GM04504 (cell line): Measurements from ENCODE around the gene EDEM3.
"Not testable (repeated sequence)": the region's sequence is repeated elsewhere in the genome, so short reads cannot be mapped to it uniquely, and the experiment has no call there.

Source experiments
- DNase-seq: peaks from one replicate; pipeline ENCODE4 v3.0.0-alpha.2; 2012; ENCODE audit warnings: low read depth

EDEM3 gene

GRCh38 chr1:184754476-184755225 is at the start of gene EDEM3:
EDEM3 (minus strand) TSS chr1:184754858; CDS start chr1:184754646, 212 bp downstream.
- DNase-seq = peak; percentile 99

DNA sequence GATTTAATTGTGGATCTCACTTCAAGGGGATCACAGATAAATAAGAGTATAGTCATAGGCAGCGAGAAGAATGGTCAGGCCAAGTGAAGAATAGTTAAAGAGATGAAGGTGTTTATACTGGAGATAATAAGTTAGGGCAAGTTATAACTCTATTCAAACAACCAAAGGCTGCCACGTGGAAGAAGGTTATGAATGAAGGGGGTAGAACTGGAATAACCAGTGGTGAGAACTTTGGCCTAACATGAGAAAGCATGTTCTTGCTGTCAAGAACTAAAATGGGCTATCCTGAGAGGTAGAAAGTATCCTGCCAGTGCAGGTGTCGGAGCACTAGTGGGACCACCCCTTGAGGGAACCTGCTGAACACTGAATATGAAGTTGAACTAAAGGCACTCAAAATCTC is 49.6 kb upstream of the EDEM3 start:
- DNase-seq = no peak

DNA sequence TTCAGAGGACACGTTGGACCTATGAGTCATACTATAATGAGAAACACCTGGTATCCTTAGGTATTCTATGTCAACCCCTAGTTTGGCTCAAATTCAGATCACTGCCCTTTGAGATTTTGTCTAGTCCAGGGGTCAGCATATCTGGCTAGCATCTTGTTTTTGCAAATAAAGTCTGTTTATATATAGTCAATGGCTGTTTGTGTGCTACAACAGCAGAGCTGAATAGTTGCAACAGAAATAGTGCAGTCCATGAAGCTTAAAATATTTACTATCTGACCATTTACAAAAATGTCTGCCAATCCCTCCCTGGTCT is 48.5 kb upstream of the EDEM3 start:
- DNase-seq = no peak

GRCh38 chr1:184802354-184803179 is 47.9 kb upstream of the EDEM3 start:
- DNase-seq = no peak

- peak; percentile 58 for DNase-seq
Observed at GRCh38 chr1:184801503-184801902, 46.8 kb upstream of the EDEM3 start.

- DNase-seq = no peak
Observed at GRCh38 chr1:184800876-184801275, 46.2 kb upstream of the EDEM3 start.

- no peak for DNase-seq
Observed at GRCh38 chr1:184793967-184794366, 39.3 kb upstream of the EDEM3 start.

DNA sequence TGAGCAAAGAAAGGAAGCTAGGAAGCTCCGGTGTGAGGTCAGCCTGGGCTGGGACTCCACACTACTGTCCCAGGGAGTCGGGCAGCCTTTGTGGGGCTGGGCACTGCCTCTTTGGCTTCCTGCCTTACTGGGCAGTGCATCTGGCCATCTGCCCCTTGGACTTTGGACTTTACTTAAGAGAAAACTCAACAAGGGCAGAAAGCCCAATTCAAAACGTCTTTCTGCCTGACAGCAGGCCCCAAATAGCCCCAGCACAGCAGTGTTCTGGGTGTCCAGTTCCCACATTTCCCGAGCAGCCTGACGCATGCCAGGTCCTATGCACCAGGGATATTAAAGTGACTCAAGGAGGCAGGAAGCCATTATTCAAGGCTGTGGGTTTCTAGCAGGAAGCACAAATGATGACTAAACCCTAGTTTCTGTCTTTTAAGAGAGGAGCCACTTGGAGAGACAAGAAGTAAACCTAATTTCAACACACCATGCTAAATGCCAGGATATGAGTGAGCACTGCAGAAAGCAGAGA is 37.9 kb upstream of the EDEM3 start:
- peak; percentile 98 for DNase-seq

DNA sequence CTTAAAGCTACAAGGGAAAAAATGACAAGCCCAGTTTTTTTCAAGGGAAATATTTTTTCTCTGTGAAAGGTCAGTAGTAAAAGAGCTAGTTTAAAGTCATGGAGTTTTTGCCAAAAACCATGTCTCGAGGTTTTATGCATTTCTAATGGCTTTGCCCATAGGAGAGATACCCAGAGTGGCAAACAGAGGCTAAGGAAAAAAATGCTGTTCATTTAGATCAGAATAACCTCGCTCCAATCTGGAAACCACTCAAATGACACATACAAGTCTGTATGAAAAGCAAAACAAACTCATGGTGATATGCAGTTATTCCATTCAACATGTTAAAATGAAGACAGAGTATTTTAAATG is 36.9 kb upstream of the EDEM3 start:
- DNase-seq = no peak

DNA sequence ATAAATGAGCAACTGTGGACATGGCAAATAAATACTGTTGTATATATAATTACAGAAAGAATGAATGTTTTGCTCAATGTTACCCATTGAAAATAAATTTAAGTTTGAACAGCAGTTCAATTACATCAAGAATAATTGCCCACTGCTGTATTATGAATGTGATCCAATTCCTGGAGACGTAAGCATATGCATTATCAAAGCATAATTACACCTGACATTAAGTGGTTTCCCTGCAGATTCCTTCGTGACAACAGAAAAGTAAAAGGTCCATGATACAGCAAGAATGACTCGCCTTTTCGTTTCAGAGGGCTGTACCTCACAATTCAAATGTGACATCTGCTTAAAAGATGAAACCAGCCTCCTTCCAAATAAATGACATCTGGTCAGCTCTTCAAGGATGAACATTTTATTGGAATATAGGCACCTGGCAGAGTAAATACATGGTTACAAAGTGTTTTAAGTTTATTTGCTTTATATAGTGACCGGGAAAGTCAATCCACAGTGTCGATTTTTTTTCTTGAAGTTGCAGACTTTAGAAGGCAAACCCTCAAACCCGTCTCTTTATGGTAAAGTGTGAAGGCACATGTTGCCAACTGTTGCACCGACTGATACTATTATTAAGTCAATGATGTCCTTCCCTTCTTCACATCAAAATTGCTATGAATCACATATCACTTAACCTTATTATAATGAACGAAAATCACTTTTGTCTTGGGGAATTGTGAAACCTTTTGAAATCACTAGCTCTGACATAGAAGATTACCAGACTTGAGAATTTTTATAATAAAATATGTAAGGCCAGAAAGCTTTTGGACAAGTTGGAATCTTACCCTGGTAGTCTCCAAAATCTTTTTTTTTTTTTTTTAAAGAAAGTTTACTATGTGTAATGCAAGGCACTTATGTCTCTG is 36.2 kb upstream of the EDEM3 start:
- DNase-seq = no peak

DNA sequence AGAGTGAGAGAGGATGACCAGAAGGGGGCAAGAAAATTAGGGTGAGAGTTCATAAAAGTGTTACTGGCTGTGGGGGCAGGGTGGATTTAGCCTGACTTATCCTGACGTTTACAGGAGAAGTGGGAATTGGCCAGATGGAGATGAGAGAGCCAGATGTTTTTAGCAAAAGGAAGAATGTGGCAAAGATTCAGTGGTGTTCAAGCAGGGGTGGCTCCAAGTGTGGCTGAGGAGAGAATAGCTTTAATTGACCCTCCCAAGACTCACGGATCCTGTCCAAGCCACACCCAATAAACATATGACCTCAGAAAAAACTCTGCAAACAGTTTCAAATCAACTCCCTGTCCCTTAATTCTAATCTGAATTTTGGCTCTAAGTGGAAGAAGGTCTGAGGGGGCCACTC is 35.2 kb upstream of the EDEM3 start:
- DNase-seq = no peak

DNA sequence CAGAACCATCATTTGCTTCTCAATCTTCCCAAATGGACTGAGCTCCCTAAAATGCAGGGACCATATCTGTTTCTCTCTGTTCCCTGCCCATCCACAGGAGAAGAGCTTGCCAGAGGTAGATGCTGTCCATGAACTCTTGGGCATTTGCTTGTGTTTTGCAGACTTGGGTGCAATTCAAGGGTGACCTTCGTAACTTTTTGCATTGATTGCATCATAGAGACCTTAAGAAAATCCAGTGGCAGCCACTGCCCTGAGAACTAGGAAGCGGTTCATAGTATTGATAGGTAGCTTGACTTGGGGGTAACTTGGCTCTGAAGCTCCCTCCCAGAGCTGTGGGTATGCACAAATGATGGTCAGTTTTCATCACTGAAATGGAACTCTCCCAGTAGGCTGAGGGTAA is 34.3 kb upstream of the EDEM3 start:
- DNase-seq = no peak

DNA sequence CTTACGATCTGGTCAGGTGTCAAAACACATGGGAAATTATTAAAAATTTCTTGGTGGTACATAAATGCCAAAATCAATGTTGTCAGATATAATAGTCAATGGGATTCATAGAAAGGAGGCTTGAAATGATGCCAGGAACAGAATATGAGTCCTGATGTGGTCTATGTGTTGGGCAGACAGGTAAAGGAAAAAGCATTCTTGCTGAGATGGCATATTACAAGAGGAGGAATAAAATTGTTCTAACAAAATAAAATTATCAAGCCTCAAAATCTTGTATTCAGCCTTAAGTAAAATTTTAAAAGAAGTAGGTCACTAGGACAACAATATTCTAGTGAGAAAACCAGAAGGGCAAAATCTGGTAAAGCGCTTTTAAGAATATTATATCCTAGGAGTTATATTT is 30.9 kb upstream of the EDEM3 start:
- no peak for DNase-seq

- DNase-seq = not testable (repeated sequence)
Observed at GRCh38 chr1:184783723-184784122, 29.1 kb upstream of the EDEM3 start.

DNA sequence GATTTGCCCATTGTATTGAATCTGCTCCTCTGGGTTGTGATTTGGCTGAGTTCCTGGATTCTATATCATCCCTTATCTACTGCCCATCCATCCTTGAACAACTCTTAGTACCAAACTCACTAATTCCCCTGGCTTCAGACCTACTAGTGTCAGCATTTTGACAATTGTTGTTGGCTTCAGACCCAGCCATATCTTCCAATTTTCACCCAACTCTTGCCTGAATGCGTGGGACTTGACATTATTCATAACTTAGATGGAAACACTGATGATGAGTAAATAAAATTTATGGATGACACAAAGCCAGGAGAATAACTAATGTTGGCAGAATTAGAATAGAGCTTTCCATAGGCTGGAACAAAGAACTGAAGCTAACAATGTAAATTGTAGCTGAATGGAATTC is 27.3 kb upstream of the EDEM3 start:
- no peak for DNase-seq

- DNase-seq = no peak
Observed at GRCh38 chr1:184775885-184776284, 21.2 kb upstream of the EDEM3 start.

DNA sequence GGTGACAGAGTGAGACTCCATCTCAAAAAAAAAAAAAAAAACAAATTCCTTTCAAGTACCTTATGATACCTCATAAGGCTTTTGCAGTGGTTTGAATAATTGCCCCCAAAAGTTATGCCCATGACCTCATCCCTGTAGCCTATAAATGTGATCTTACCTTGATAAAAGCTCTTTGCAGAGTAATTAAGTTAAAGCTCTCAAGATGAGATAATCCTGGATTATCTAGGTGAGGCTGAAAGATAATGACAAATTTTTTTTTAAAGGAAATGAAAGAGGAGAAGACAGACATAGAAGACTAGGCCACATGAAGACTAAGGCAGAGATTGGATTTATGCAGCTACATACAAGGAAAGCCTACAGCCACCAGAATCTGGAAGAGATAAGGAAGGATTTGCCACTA is 20.7 kb upstream of the EDEM3 start:
- DNase-seq = no peak

DNA sequence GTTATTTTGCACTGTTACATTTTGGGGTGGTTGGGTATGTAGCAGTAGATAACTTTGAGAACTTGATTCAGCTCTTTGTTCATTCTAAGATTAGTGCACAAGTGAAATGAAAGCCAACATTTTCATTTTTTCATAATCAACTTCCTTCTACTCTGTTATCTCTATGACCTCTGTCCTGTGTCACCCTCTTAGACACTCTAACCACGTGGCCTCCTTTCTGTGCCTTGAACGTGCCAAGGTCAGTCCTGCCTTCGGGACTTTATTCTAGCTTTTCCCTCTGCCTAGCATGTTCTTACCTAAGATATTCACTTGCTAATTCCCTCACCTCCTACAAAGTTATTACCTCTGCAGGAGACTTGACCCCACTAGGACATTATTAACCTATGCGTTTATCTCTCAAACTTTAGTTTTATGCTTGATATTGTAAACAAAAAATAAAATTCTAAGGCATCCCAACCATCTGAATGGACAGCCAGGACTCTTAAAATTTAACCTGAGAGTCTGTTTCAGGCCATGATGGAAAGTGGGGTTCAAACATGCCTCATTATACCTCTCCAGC is 19.2 kb upstream of the EDEM3 start:
- DNase-seq = no peak

- no peak for DNase-seq
Observed at GRCh38 chr1:184771190-184771691, 16.6 kb upstream of the EDEM3 start.

DNA sequence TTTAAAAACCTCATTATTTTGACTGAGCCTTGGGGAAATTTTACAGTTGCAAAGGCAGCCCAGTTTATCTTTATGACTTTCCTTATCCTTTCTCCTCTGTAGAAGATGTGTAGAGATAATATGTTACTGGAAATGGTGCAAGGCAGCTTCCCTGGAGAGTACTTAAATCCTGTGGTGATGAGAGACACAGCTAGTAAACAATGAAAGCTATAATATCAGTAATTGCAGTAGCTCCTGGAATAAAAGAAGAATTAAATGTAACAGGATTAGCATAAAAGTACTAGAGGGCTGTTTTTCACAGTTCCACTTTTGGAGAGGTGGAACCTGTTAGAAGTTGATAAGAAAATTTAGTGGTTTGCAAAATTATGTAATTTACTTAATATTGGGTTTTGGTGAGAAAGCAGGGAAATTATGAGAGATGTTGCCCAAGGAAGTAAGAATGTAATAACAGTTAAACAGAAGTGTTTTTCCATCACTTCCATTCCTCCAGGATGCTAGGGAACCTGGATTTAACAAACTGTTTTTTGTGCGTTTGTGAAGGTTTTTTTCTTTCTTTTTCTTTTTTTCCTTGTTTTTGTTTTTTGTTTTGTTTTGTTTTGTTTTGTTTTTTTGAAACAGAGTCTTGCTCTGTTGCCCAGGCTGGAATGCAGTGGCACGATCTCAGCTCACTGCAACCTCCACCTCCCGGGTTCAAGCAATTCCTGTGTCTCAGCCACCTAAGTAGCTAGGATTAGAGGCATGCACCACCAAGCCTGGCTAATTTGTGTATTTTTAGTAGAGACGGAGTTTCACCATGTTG is 15.7 kb upstream of the EDEM3 start:
- no peak for DNase-seq

GRCh38 chr1:184769241-184769640 is 14.6 kb upstream of the EDEM3 start:
- DNase-seq = no peak
